ENCODE measurements around the gene WNK2. TPM values are rescaled to one million over a fixed set of nuclear protein-coding genes. Genes with fewer than 3 reads are reported as not detected.

The WNK2 gene
- total RNA-seq, 1 experiment from 2014 or later = 69.4 TPM

GRCh38 chr9:93268551-93269314 lies 84.8 kb downstream of the WNK2 start:
- Histone ChIP-seq H3K9me3 (ENCODE audit: control insufficient read depth, low read depth, low read length) (no peaks in the 10 kb centered on the region), H3K4me1 (ENCODE audit: insufficient read depth, low read length) (no peaks in the 10 kb centered on the region), H4K20me1 (ENCODE audit: control insufficient read depth, insufficient read depth, insufficient read length) (no peaks in the 10 kb centered on the region), H3K4me2 (ENCODE audit: insufficient read depth, insufficient read length, low read length) (no peak overlapping the region), H2BK5ac (ENCODE audit: insufficient read length, low read length) (no peak overlapping the region), H2AK5ac (ENCODE audit: insufficient read length, low read length) (no peak overlapping the region), H3K27me3 (ENCODE audit: insufficient read depth, low read length) (no peaks in the 10 kb centered on the region), H2BK120ac (ENCODE audit: low read depth, low read length, poor library complexity, severe bottlenecking) (no peak overlapping the region), H2AFZ (ENCODE audit: low read length) (no peak overlapping the region), H2BK15ac (ENCODE audit: low read depth, low read length) (no peak overlapping the region), H3K23me2 (ENCODE audit: insufficient read length, low read depth, low read length, poor library complexity, severe bottlenecking) (no peaks in the 10 kb centered on the region), H4K5ac (ENCODE audit: insufficient read length, low read depth, low read length) (no peak overlapping the region), H2BK12ac (ENCODE audit: insufficient read length, low read depth, low read length) (no peak overlapping the region), H4K8ac (replicated peaks; ENCODE audit: insufficient read length, low read depth, low read length) (no peak overlapping the region), H3K79me1 (ENCODE audit: insufficient read depth, low read depth, low read length, poor library complexity, severe bottlenecking) (no peaks in the 10 kb centered on the region), H3T11ph (ENCODE audit: low read length) (no peak overlapping the region), H3K9ac (ENCODE audit: extremely low read depth, insufficient read length, low read length) (no peak overlapping the region), H3K14ac (ENCODE audit: insufficient read depth, low read length) (no peak overlapping the region), H4K91ac (ENCODE audit: insufficient read length, low read depth, low read length) (no peak overlapping the region), H3K4ac (ENCODE audit: low read depth, low read length) (no peak overlapping the region), H2BK20ac (ENCODE audit: low read depth, low read length, poor library complexity, severe bottlenecking) (no peak overlapping the region), H3K56ac (ENCODE audit: insufficient read length, low read depth, low read length) (no peak overlapping the region), H3K79me2 (ENCODE audit: insufficient read depth, low read length) (no peaks in the 10 kb centered on the region), H3K18ac (ENCODE audit: insufficient read length, low read depth, low read length) (no peak overlapping the region), H3K27ac (ENCODE audit: insufficient read length, low read depth, low read length) (no peak overlapping the region), H3K23ac (ENCODE audit: insufficient read length, low read depth, low read length) (no peak overlapping the region)
- Mint-ChIP-seq H3K36me3 (ENCODE audit: insufficient read depth in 1 of 3, low read depth in 3 of 3) (peaks cover 39 to 45% (median 42%) of the 10 kb centered on the region in 3 experiments), H3K4me1 (no peaks in the 10 kb centered on the region), H3K27ac (peak overlapping the region in 1 of 3 experiments; percentile 29; a peak in 1 of 7 replicates), H3K27me3 (ENCODE audit: low read depth) (no peaks in the 10 kb centered on the region; the same call in 1 of the 2 replicates), H3K4me3 (no peak overlapping the region), H3K9me3 (peaks cover 0 to 8% of the 10 kb centered on the region in 2 experiments; a peak in 2 of 5 replicates)
- no CpG with 5 or more reads among the region's 17 CpGs for WGBS (ENCODE audit: extremely low coverage, insufficient read length, low lambda C conversion rate)
- DNase-seq = no peak
- TF ChIP-seq CTCF (conservative IDR thresholded peaks at IDR 0.05) = no peak

All from H9 (cell line).